ENCODE data around the gene CAMK1G. TPM values are rescaled to one million over a fixed set of nuclear protein-coding genes. Genes with fewer than 3 reads are reported as not detected.

CAMK1G gene
- total and polyA plus RNA-seq, 2 experiments from 2014 or later, result 0.32 to 0.76 TPM

GRCh38 chr1:209595028-209595427 lies 11.5 kb downstream of the CAMK1G start:
- Histone ChIP-seq H3K79me2 (replicated peaks; ENCODE audit: insufficient read depth) (no peaks in the 10 kb centered on the region), H3K36me3 (ENCODE audit: insufficient read depth) (no peaks in the 10 kb centered on the region), H3K9me2 (ENCODE audit: insufficient read depth) (no peaks in the 10 kb centered on the region), H3K27me3 (ENCODE audit: insufficient read depth) (no peaks in the 10 kb centered on the region), H3K27ac (ENCODE audit: low read depth) (no peak overlapping the region), H3K4me3 (no peak overlapping the region), H3K4me1 (ENCODE audit: insufficient read depth) (no peaks in the 10 kb centered on the region), H3K4me2 (no peak overlapping the region), H2AFZ (no peak overlapping the region), H3F3A (replicated peaks; ENCODE audit: low read depth) (no peaks in the 10 kb centered on the region), H4K20me1 (replicated peaks; ENCODE audit: insufficient read depth) (no peaks in the 10 kb centered on the region)
- DNase-seq (ENCODE audit: low spot score) (no peak), ATAC-seq (no peak)
- H3K27ac Mint-ChIP-seq, result no peak overlapping the region
- no peak overlapping the region for H3K4me3 Mint-ChIP-seq
- no peaks in the 10 kb centered on the region for H3K27me3 Mint-ChIP-seq (ENCODE audit: insufficient read depth, low read depth, poor library complexity)
- H3K4me1 Mint-ChIP-seq, result peaks cover under 1% of the 10 kb centered on the region; the same call in 2 of the 3 replicates
- no peaks in the 10 kb centered on the region for H3K9me3 Mint-ChIP-seq
- TF ChIP-seq, protein P1, sequence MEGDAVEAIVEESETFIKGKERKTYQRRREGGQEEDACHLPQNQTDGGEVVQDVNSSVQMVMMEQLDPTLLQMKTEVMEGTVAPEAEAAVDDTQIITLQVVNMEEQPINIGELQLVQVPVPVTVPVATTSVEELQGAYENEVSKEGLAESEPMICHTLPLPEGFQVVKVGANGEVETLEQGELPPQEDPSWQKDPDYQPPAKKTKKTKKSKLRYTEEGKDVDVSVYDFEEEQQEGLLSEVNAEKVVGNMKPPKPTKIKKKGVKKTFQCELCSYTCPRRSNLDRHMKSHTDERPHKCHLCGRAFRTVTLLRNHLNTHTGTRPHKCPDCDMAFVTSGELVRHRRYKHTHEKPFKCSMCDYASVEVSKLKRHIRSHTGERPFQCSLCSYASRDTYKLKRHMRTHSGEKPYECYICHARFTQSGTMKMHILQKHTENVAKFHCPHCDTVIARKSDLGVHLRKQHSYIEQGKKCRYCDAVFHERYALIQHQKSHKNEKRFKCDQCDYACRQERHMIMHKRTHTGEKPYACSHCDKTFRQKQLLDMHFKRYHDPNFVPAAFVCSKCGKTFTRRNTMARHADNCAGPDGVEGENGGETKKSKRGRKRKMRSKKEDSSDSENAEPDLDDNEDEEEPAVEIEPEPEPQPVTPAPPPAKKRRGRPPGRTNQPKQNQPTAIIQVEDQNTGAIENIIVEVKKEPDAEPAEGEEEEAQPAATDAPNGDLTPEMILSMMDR (conservative IDR thresholded peaks at IDR 0.05; ENCODE audit: low read depth in 2 of 2), result no peak
- TF ChIP-seq ZNF114 (CRISPR knock-in tag; IDR thresholded peaks at IDR 0.05) (no peak), CREB1 (CRISPR knock-in tag; IDR thresholded peaks at IDR 0.05; ENCODE audit: low read depth) (no peak), JUNB (IDR thresholded peaks at IDR 0.05; ENCODE audit: unreplicated experiment) (no peak), ZNF331 (CRISPR knock-in tag; IDR thresholded peaks at IDR 0.05; ENCODE audit: low read depth) (no peak), EZH2 (IDR thresholded peaks at IDR 0.05; ENCODE audit: low read depth, unreplicated experiment) (no peak), STAT1 (IDR thresholded peaks at IDR 0.05; ENCODE audit: unreplicated experiment) (no peak), POLR2AphosphoS5 (IDR thresholded peaks at IDR 0.05; ENCODE audit: low read depth) (no peak), EZH2phosphoT487 (IDR thresholded peaks at IDR 0.05; ENCODE audit: unreplicated experiment) (no peak), NANOG (IDR thresholded peaks at IDR 0.05; ENCODE audit: borderline replicate concordance) (no peak), REST (IDR thresholded peaks at IDR 0.05; ENCODE audit: unreplicated experiment) (no peak)
- TF ChIP-seq, protein P2, sequence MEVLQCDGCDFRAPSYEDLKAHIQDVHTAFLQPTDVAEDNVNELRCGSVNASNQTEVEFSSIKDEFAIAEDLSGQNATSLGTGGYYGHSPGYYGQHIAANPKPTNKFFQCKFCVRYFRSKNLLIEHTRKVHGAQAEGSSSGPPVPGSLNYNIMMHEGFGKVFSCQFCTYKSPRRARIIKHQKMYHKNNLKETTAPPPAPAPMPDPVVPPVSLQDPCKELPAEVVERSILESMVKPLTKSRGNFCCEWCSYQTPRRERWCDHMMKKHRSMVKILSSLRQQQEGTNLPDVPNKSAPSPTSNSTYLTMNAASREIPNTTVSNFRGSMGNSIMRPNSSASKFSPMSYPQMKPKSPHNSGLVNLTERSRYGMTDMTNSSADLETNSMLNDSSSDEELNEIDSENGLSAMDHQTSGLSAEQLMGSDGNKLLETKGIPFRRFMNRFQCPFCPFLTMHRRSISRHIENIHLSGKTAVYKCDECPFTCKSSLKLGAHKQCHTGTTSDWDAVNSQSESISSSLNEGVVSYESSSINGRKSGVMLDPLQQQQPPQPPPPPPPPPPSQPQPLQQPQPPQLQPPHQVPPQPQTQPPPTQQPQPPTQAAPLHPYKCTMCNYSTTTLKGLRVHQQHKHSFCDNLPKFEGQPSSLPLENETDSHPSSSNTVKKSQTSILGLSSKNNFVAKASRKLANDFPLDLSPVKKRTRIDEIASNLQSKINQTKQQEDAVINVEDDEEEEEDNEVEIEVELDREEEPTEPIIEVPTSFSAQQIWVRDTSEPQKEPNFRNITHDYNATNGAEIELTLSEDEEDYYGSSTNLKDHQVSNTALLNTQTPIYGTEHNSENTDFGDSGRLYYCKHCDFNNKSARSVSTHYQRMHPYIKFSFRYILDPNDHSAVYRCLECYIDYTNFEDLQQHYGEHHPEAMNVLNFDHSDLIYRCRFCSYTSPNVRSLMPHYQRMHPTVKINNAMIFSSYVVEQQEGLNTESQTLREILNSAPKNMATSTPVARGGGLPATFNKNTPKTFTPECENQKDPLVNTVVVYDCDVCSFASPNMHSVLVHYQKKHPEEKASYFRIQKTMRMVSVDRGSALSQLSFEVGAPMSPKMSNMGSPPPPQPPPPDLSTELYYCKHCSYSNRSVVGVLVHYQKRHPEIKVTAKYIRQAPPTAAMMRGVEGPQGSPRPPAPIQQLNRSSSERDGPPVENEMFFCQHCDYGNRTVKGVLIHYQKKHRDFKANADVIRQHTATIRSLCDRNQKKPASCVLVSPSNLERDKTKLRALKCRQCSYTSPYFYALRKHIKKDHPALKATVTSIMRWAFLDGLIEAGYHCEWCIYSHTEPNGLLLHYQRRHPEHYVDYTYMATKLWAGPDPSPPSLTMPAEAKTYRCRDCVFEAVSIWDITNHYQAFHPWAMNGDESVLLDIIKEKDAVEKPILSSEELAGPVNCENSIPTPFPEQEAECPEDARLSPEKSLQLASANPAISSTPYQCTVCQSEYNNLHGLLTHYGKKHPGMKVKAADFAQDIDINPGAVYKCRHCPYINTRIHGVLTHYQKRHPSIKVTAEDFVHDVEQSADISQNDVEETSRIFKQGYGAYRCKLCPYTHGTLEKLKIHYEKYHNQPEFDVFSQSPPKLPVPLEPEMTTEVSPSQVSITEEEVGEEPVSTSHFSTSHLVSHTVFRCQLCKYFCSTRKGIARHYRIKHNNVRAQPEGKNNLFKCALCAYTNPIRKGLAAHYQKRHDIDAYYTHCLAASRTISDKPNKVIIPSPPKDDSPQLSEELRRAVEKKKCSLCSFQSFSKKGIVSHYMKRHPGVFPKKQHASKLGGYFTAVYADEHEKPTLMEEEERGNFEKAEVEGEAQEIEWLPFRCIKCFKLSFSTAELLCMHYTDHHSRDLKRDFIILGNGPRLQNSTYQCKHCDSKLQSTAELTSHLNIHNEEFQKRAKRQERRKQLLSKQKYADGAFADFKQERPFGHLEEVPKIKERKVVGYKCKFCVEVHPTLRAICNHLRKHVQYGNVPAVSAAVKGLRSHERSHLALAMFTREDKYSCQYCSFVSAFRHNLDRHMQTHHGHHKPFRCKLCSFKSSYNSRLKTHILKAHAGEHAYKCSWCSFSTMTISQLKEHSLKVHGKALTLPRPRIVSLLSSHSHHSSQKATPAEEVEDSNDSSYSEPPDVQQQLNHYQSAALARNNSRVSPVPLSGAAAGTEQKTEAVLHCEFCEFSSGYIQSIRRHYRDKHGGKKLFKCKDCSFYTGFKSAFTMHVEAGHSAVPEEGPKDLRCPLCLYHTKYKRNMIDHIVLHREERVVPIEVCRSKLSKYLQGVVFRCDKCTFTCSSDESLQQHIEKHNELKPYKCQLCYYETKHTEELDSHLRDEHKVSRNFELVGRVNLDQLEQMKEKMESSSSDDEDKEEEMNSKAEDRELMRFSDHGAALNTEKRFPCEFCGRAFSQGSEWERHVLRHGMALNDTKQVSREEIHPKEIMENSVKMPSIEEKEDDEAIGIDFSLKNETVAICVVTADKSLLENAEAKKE (CRISPR knock-in tag; IDR thresholded peaks at IDR 0.05), result no peak
- TF ChIP-seq, protein P3, sequence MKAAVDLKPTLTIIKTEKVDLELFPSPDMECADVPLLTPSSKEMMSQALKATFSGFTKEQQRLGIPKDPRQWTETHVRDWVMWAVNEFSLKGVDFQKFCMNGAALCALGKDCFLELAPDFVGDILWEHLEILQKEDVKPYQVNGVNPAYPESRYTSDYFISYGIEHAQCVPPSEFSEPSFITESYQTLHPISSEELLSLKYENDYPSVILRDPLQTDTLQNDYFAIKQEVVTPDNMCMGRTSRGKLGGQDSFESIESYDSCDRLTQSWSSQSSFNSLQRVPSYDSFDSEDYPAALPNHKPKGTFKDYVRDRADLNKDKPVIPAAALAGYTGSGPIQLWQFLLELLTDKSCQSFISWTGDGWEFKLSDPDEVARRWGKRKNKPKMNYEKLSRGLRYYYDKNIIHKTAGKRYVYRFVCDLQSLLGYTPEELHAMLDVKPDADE (IDR thresholded peaks at IDR 0.05), result no peak
- H3K36me3 Mint-ChIP-seq (ENCODE audit: low read depth), result no peaks in the 10 kb centered on the region
